K562 (cell line): ENCODE results near the gene DPP9. TPM values are rescaled to one million over a fixed set of nuclear protein-coding genes. Genes with fewer than 3 reads are reported as not detected.

Source experiments
- ATAC-seq: fragments of 200-7000 bp; cut with Tn5 transposase; 3 replicates; pipeline ENCODE4 v1.9.1; 2020; ENCODE audit warnings: moderate library complexity
- BruUV-seq: library from RNA; stranded (reverse); fragments of 400-500 nt; replicated peaks from 2 replicates; lab custom pipeline; 2021; lab: Mats Ljungman, UMichigan
- CTCF ChIA-PET: fragments of 300-600 bp; formaldehyde crosslinking; extraction: SDS; loops from one replicate; lab custom pipeline; 2021; ENCODE audit warnings: low intra/inter-chr PET ratio; lab: Yijun Ruan, JAX
- POLR2A ChIA-PET: fragments of 300-600, 350-650 bp; sonication (Branson Sonifier 250); formaldehyde crosslinking; extraction: SDS; loops from one replicate; lab custom pipeline; 2021; ENCODE audit warnings: antibody characterized with exemption, inconsistent platforms; lab: Yijun Ruan, JAX
- DNase-seq, 4 experiments: peaks; one replicate each; pipeline versions ENCODE4 v3.0.0 to v3.0.0-alpha.2; 2011 to 2018; ENCODE audit warnings: low spot score in 3 of 4, mixed read lengths in 3 of 4; ENCODE audit errors: extremely low read depth in 1 of 4
- FAIRE-seq: peaks from 2 replicates; lab custom pipeline; 2011; peaks lifted over from hg19 to GRCh38; lab: Jason Lieb, UNC
- H2AFZ ChIP-seq: 2 replicates; pipeline ENCODE4 v1.6.0; 2011; ENCODE audit warnings: low read depth, low read length, control low read depth, inconsistent platforms
- H3K27ac ChIP-seq: fragments of 200-600 bp; 3 replicates; pipeline ENCODE4 v1.8.0; 2011; ENCODE audit warnings: low read depth, mild to moderate bottlenecking, control low read depth, inconsistent platforms, low read length, moderate library complexity, mixed read lengths; ENCODE audit errors: extremely low read depth
- H3K27me3 ChIP-seq, 2 experiments: fragments of 300-600 bp in 1 of 2; 2 replicates in 1 of 2; 3 replicates in 1 of 2; pipeline versions ENCODE4 v1.6.0 to v1.8.0; 2011; ENCODE audit warnings: inconsistent platforms in 2 of 2, low read length in 2 of 2, mild to moderate bottlenecking in 1 of 2, mixed read lengths in 1 of 2, moderate library complexity in 1 of 2; ENCODE audit not compliant: control insufficient read depth in 2 of 2, insufficient read depth in 2 of 2
- H3K36me3 ChIP-seq: fragments of 300-600 bp; 3 replicates; pipeline ENCODE4 v1.8.0; 2011; ENCODE audit warnings: mild to moderate bottlenecking, low read length, inconsistent platforms; ENCODE audit not compliant: control insufficient read depth, insufficient read depth
- H3K4me1 ChIP-seq, 2 experiments: fragments of 200-600 bp in 1 of 2; replicated peaks in 1 of 2; 2 replicates in 1 of 2; 3 replicates in 1 of 2; pipeline versions ENCODE4 v1.5.1 to v1.8.0; 2011; ENCODE audit warnings: inconsistent platforms in 2 of 2, low read length in 2 of 2, mild to moderate bottlenecking in 1 of 2, mixed read lengths in 1 of 2, moderate library complexity in 1 of 2; ENCODE audit not compliant: control insufficient read depth in 2 of 2, insufficient read depth in 2 of 2
- H3K4me2 ChIP-seq: 2 replicates; pipeline ENCODE4 v1.6.1; 2011; ENCODE audit warnings: low read length, control low read depth, inconsistent platforms, mixed read lengths; ENCODE audit not compliant: insufficient read depth
- H3K4me3 ChIP-seq: fragments of 200-600 bp; sonication (generic), shearing (Covaris generic); 2 replicates; pipeline ENCODE4 v1.5.1; 2016; ENCODE audit warnings: control low read depth, inconsistent platforms
- H3K79me2 ChIP-seq: fragments of 200-600 bp; 3 replicates; pipeline ENCODE4 v1.8.0; 2011; ENCODE audit warnings: low read length, inconsistent platforms; ENCODE audit not compliant: control insufficient read depth, insufficient read depth
- H3K9ac ChIP-seq, 2 experiments: 2 replicates each; pipeline versions ENCODE4 v1.6.0 to v1.6.1; 2011; ENCODE audit warnings: low read depth in 2 of 2, low read length in 2 of 2, control low read depth in 1 of 2, inconsistent platforms in 1 of 2, mild to moderate bottlenecking in 1 of 2, mixed read lengths in 1 of 2; ENCODE audit not compliant: insufficient read depth in 1 of 2
- H3K9me1 ChIP-seq: one replicate; pipeline ENCODE4 v1.6.0; 2011; ENCODE audit warnings: inconsistent platforms, mild to moderate bottlenecking, low read length, moderate library complexity; ENCODE audit not compliant: control insufficient read depth, insufficient read depth
- H3K9me3 ChIP-seq: replicated peaks from 2 replicates; pipeline ENCODE4 v1.5.1; 2011; ENCODE audit warnings: low read depth, low read length, inconsistent platforms; ENCODE audit not compliant: control insufficient read depth, insufficient read depth
- H4K20me1 ChIP-seq: replicated peaks from 2 replicates; pipeline ENCODE4 v1.6.1; 2011; ENCODE audit warnings: low read length, inconsistent platforms, mixed read lengths; ENCODE audit not compliant: control insufficient read depth, insufficient read depth
- ADNP ChIP-seq: fragments of 200-800 bp; sonication (Bioruptor generic); IDR thresholded peaks from 2 replicates; pipeline ENCODE4 v1.6.1; 2016; ENCODE audit warnings: missing genetic modification characterization, missing compliant biosample characterization
- BCOR ChIP-seq: fragments of 450-650 bp; IDR thresholded peaks from 2 replicates; pipeline ENCODE4 v1.6.1; 2016
- CBX1 ChIP-seq: sonication (generic); IDR thresholded peaks from 2 replicates; pipeline ENCODE4 v1.6.1; 2016; ENCODE audit warnings: antibody characterized with exemption, low read depth, mild to moderate bottlenecking
- CXXC5 ChIP-seq: fragments of 250-450 bp; sonication (Bioruptor Pico); IDR thresholded peaks from 2 replicates; pipeline ENCODE4 v1.8.0; 2022; ENCODE audit warnings: inconsistent platforms, mild to moderate bottlenecking, moderate library complexity
- ESRRA ChIP-seq: fragments of 450-650 bp; IDR thresholded peaks from 2 replicates; pipeline ENCODE4 v1.6.1; 2014; ENCODE audit warnings: low read depth, mild to moderate bottlenecking, moderate library complexity, borderline replicate concordance
- POLR2G ChIP-seq: fragments of 200-400 bp; formaldehyde crosslinking; IDR thresholded peaks from 2 replicates; pipeline ENCODE4 v1.6.1; 2017; ENCODE audit warnings: low read depth, mild to moderate bottlenecking, antibody characterized with exemption, low read length, moderate library complexity
- POU5F1 ChIP-seq: fragments of 150-350 bp; IDR thresholded peaks from 2 replicates; pipeline ENCODE4 v1.6.1; 2014; ENCODE audit warnings: borderline replicate concordance, low read length, low read depth, mild to moderate bottlenecking; ENCODE audit not compliant: partially characterized antibody
- PTBP1 ChIP-seq: fragments of 200-400 bp; formaldehyde crosslinking; IDR thresholded peaks from 2 replicates; pipeline ENCODE4 v1.6.1; 2017; ENCODE audit warnings: low read depth, low read length
- RBFOX2 ChIP-seq: fragments of 200-400 bp; formaldehyde crosslinking; IDR thresholded peaks from 2 replicates; pipeline ENCODE4 v1.6.1; 2017; ENCODE audit warnings: low read depth, mild to moderate bottlenecking, low read length, moderate library complexity
- RBM25 ChIP-seq: fragments of 200-400 bp; formaldehyde crosslinking; IDR thresholded peaks from 2 replicates; pipeline ENCODE4 v1.6.1; 2018; ENCODE audit warnings: low read length, low read depth, moderate library complexity; ENCODE audit not compliant: severe bottlenecking
- SMARCA5 ChIP-seq: fragments of 450-650 bp; IDR thresholded peaks from 2 replicates; pipeline ENCODE4 v1.6.1; 2016
- SMARCE1 ChIP-seq: fragments of 450-650 bp; IDR thresholded peaks from 2 replicates; pipeline ENCODE4 v1.7.1; 2016; ENCODE audit warnings: mild to moderate bottlenecking
- ZFP36 ChIP-seq: fragments of 150-350 bp; IDR thresholded peaks from 2 replicates; pipeline ENCODE4 v1.6.1; 2018; ENCODE audit warnings: low read length, low read depth; ENCODE audit not compliant: partially characterized antibody
- ZNF444 ChIP-seq: fragments of 250-450 bp; sonication (Bioruptor Pico); IDR thresholded peaks from 2 replicates; pipeline ENCODE4 v1.4.0; 2020; ENCODE audit warnings: mild to moderate bottlenecking, moderate library complexity
- WGBS: fragments of 100-300 bp; shearing (Covaris generic); methylation state at CpG from one replicate; pipeline ENCODE4 v1.1.6; 2016; ENCODE audit warnings: low coverage, mixed read lengths; ENCODE audit not compliant: insufficient coverage; ENCODE audit errors: missing lambda C conversion rate; 5-methylcytosine and 5-hydroxymethylcytosine counted together
- in situ Hi-C: fragments of 300-500 bp; cut with MboI; formaldehyde crosslinking; loops from 4 replicates; pipeline ENCODE4 v1.15.0; 2018; ENCODE audit warnings: inconsistent platforms, mixed read lengths
- intact Hi-C: fragments of 100-400 bp; cut with micrococcal nuclease; formaldehyde crosslinking; loops from 2 replicates; pipeline ENCODE4 v1.14.2; 2022
- polyA plus RNA-seq, 8 experiments: library from polyadenylated mRNA; depleted of rRNA in 4 of 8; stranded (reverse) in 5 of 8; unstranded in 3 of 8; fragments of >200 nt; fragmentation: Nextera tagmentation in 2 of 8; fragmentation: Illumina TruSeq in 1 of 8; extraction: Ambion mirVana in 2 of 8; extraction: Trizol in 1 of 8; gene quantifications; 2 replicates each; pipeline versions ENCODE4 v1.2.1 to v1.2.3, GENCODE V29; 2011 to 2014; ENCODE audit warnings: inconsistent platforms in 1 of 8, missing spikeins in 1 of 8
- total RNA-seq, 7 experiments: library from RNA; depleted of rRNA in 6 of 7; stranded (reverse); fragments of >200 nt in 6 of 7; fragmentation: Illumina TruSeq in 2 of 7; extraction: Trizol in 2 of 7; gene quantifications; 2 replicates each; pipeline versions ENCODE4 v1.2.1 to v1.2.3, GENCODE V29; 2011 to 2021; ENCODE audit warnings: low replicate concordance in 1 of 7
- TF ChIP-seq, protein P1 (sequence below): sonication (generic); formaldehyde crosslinking; IDR thresholded peaks from 2 replicates; pipeline ENCODE4 v1.9.0; 2022; ENCODE audit warnings: mild to moderate bottlenecking, missing genetic modification reagents

Gene DPP9
- total and polyA plus RNA-seq, 9 of the 15 experiments (the other 6 are each of a cell fraction or from before 2014, with no cell fraction given): 0.90 to 66.7 (median 24.5) TPM

DNA sequence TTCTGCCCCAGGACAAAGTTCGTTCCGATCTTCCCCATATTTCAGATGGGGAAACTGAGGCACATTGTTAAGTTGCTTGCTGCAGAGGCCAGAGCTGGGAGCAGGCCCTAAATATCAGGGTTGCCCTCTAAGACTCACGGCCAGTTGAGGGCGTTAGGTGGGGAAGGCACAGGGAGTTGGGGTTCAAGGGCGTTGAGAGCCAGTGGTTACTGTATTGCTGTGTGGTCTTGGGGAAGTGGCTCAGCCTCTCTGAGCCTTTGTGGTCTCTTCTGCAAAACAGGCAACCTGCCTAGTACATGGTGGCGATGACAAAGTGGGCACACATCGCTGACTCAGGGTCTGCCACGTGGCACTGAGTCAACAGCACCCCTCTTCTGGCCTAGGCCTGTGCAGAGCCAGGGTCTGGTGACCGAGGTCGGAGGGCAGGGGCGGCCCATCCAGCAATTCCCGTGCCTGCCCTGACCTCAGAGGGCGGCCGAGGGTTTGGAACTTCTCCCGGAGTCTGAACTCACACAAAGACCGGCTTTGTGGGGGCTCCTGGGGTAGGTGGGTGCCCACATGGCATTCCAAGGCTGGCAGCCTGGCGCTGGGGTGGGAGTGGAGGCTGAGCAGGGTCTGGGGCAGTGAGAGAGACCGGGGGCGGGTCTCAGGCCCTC, 74.1 kb downstream of the DPP9 start:
- intact Hi-C loops (no loop called here), in situ Hi-C loops (no loop called here)
- ChIA-PET CTCF (no interaction called here), POLR2A (interaction anchor here (1.0 kb wide), 1 partner anchor 91 kb away, joined by 3 read pairs; no protein-coding TSS in a partner anchor)
- peaks cover under 1% of the 10 kb centered on the region for H3K9me1 ChIP-seq
- no peaks in the 10 kb centered on the region for H3K79me2 ChIP-seq
- TF ChIP-seq RBFOX2 (0 out of 2 replicates have a peak, but pooled peaks have one; percentile 24), ESRRA (0 out of 2 replicates have a peak, but pooled peaks have one; percentile 21), ZNF444 (CRISPR knock-in tag) (no peak), ADNP (tag) (peak; percentile 74), SMARCE1 (no peak), PTBP1 (peak; percentile 67; the same call in 1 of the 2 replicates), CXXC5 (CRISPR knock-in tag) (no peak), BCOR (peak; percentile 97), RBM25 (peak; percentile 80), SMARCA5 (0 out of 2 replicates have a peak, but pooled peaks have one; percentile 56), CBX1 (peak; percentile 69; the same call in 1 of the 2 replicates), ZFP36 (peak; percentile 89), POU5F1 (no peak), POLR2G (0 out of 2 replicates have a peak, but pooled peaks have one; percentile 35)
- TF ChIP-seq, protein P1, sequence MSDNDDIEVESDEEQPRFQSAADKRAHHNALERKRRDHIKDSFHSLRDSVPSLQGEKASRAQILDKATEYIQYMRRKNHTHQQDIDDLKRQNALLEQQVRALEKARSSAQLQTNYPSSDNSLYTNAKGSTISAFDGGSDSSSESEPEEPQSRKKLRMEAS: peak; percentile 49
- no peak overlapping the region for H3K4me3 ChIP-seq
- BruUV-seq: no TSS peak
- H2AFZ ChIP-seq: no peak overlapping the region
- DNase-seq: no peak
- no peak overlapping the region for H3K27ac ChIP-seq
- H3K9ac ChIP-seq: peak overlapping the region in 1 of 2 experiments; percentile 46; a peak in 1 of 4 replicates
- peaks cover 18% of the 10 kb centered on the region; the same call in 1 of the 3 replicates for H3K36me3 ChIP-seq
- peaks cover 2 to 22% of the 10 kb centered on the region in 2 experiments; a peak in 3 of 5 replicates for H3K4me1 ChIP-seq
- H3K4me2 ChIP-seq: no peak overlapping the region
- H3K9me3 ChIP-seq: no peaks in the 10 kb centered on the region
- no peaks in the 10 kb centered on the region for H3K27me3 ChIP-seq
- no peak for ATAC-seq
- 75% methylated on average over 11 of the region's 19 CpGs for WGBS
- no peak for FAIRE-seq
- no peaks in the 10 kb centered on the region for H4K20me1 ChIP-seq
